ENCODE data around the gene RNF4.
"Not testable (repeated sequence)": the region's sequence is repeated elsewhere in the genome, so short reads cannot be mapped to it uniquely, and the experiment has no call there.

The RNF4 gene

GRCh38 chr4:2494992-2495391 lies 26.1 kb downstream of the RNF4 start:
- peaks cover 59% of the 10 kb centered on the region for H3K36me3 ChIP-seq (ENCODE audit: insufficient read depth, low read length)
- H3K9me3 ChIP-seq (ENCODE audit: low read length): no peaks in the 10 kb centered on the region
- no peak overlapping the region for H3K4me3 ChIP-seq (ENCODE audit: low read length)

GRCh38 chr4:2497324-2497723 lies 28.4 kb downstream of the RNF4 start:
- no peak overlapping the region for H3K4me3 ChIP-seq (ENCODE audit: low read length)
- no peaks in the 10 kb centered on the region for H3K9me3 ChIP-seq (ENCODE audit: low read length)
- H3K36me3 ChIP-seq (ENCODE audit: insufficient read depth, low read length): peaks cover 63% of the 10 kb centered on the region
- no peaks in the 10 kb centered on the region for H3K4me1 ChIP-seq (ENCODE audit: insufficient read depth, low read length)
- H3K27me3 ChIP-seq (ENCODE audit: insufficient read depth, low read length): no peaks in the 10 kb centered on the region
- no peak overlapping the region for H2AFZ ChIP-seq (ENCODE audit: low read depth, low read length)

More at GRCh38 chr4:2494992-2495391, 26.1 kb downstream of the RNF4 start:
- Histone ChIP-seq H3K4me1 (ENCODE audit: insufficient read depth, low read length) (no peaks in the 10 kb centered on the region), H2AFZ (ENCODE audit: low read depth, low read length) (no peak overlapping the region), H3K27me3 (ENCODE audit: insufficient read depth, low read length) (no peaks in the 10 kb centered on the region)

GRCh38 chr4:2497931-2498330 lies 29.0 kb downstream of the RNF4 start:
- no peaks in the 10 kb centered on the region for H3K9me3 ChIP-seq (ENCODE audit: low read length)
- no peaks in the 10 kb centered on the region for H3K4me1 ChIP-seq (ENCODE audit: insufficient read depth, low read length)
- H3K27me3 ChIP-seq (ENCODE audit: insufficient read depth, low read length): no peaks in the 10 kb centered on the region
- peaks cover 62% of the 10 kb centered on the region for H3K36me3 ChIP-seq (ENCODE audit: insufficient read depth, low read length)
- H2AFZ ChIP-seq (ENCODE audit: low read depth, low read length): no peak overlapping the region
- no peak overlapping the region for H3K4me3 ChIP-seq (ENCODE audit: low read length)

GRCh38 chr4:2500547-2500946 lies 31.6 kb downstream of the RNF4 start:
- Histone ChIP-seq H3K4me3 (ENCODE audit: low read length) (no peak overlapping the region), H3K4me1 (ENCODE audit: insufficient read depth, low read length) (no peaks in the 10 kb centered on the region), H2AFZ (ENCODE audit: low read depth, low read length) (no peak overlapping the region), H3K36me3 (ENCODE audit: insufficient read depth, low read length) (peaks cover 65% of the 10 kb centered on the region), H3K9me3 (ENCODE audit: low read length) (no peaks in the 10 kb centered on the region), H3K27me3 (ENCODE audit: insufficient read depth, low read length) (no peaks in the 10 kb centered on the region)

- Histone ChIP-seq H3K4me3 (ENCODE audit: low read length) (no peak overlapping the region), H2AFZ (ENCODE audit: low read depth, low read length) (no peak overlapping the region), H3K36me3 (ENCODE audit: insufficient read depth, low read length) (peaks cover 66% of the 10 kb centered on the region), H3K27me3 (ENCODE audit: insufficient read depth, low read length) (no peaks in the 10 kb centered on the region), H3K9me3 (ENCODE audit: low read length) (no peaks in the 10 kb centered on the region), H3K4me1 (ENCODE audit: insufficient read depth, low read length) (no peaks in the 10 kb centered on the region)
Measured at GRCh38 chr4:2501034-2501594, 32.2 kb downstream of the RNF4 start.

GRCh38 chr4:2503809-2504208 lies 34.9 kb downstream of the RNF4 start:
- peaks cover 67% of the 10 kb centered on the region for H3K36me3 ChIP-seq (ENCODE audit: insufficient read depth, low read length)
- no peak overlapping the region for H3K4me3 ChIP-seq (ENCODE audit: low read length)
- H3K4me1 ChIP-seq (ENCODE audit: insufficient read depth, low read length): no peaks in the 10 kb centered on the region
- no peak overlapping the region for H2AFZ ChIP-seq (ENCODE audit: low read depth, low read length)
- no peaks in the 10 kb centered on the region for H3K9me3 ChIP-seq (ENCODE audit: low read length)
- H3K27me3 ChIP-seq (ENCODE audit: insufficient read depth, low read length): no peaks in the 10 kb centered on the region

GRCh38 chr4:2507259-2507658 lies 38.4 kb downstream of the RNF4 start:
- no peaks in the 10 kb centered on the region for H3K9me3 ChIP-seq (ENCODE audit: low read length)
- H3K27me3 ChIP-seq (ENCODE audit: insufficient read depth, low read length): no peaks in the 10 kb centered on the region
- no peak overlapping the region for H2AFZ ChIP-seq (ENCODE audit: low read depth, low read length)
- peaks cover 68% of the 10 kb centered on the region for H3K36me3 ChIP-seq (ENCODE audit: insufficient read depth, low read length)
- no peaks in the 10 kb centered on the region for H3K4me1 ChIP-seq (ENCODE audit: insufficient read depth, low read length)
- H3K4me3 ChIP-seq (ENCODE audit: low read length): no peak overlapping the region

GRCh38 chr4:2507855-2508254 lies 38.9 kb downstream of the RNF4 start:
- Histone ChIP-seq H3K27me3 (ENCODE audit: insufficient read depth, low read length) (no peaks in the 10 kb centered on the region), H2AFZ (ENCODE audit: low read depth, low read length) (no peak overlapping the region), H3K36me3 (ENCODE audit: insufficient read depth, low read length) (peaks cover 70% of the 10 kb centered on the region), H3K4me3 (ENCODE audit: low read length) (no peak overlapping the region), H3K4me1 (ENCODE audit: insufficient read depth, low read length) (no peaks in the 10 kb centered on the region), H3K9me3 (ENCODE audit: low read length) (no peaks in the 10 kb centered on the region)

GRCh38 chr4:2510351-2511259 lies 41.7 kb downstream of the RNF4 start:
- Histone ChIP-seq H2AFZ (ENCODE audit: low read depth, low read length) (no peak overlapping the region), H3K27me3 (ENCODE audit: insufficient read depth, low read length) (no peaks in the 10 kb centered on the region), H3K36me3 (ENCODE audit: insufficient read depth, low read length) (peaks cover 81% of the 10 kb centered on the region), H3K4me3 (ENCODE audit: low read length) (no peak overlapping the region), H3K4me1 (ENCODE audit: insufficient read depth, low read length) (no peaks in the 10 kb centered on the region), H3K9me3 (ENCODE audit: low read length) (no peaks in the 10 kb centered on the region)

- no peaks in the 10 kb centered on the region for H3K27me3 ChIP-seq (ENCODE audit: insufficient read depth, low read length)
- H3K4me1 ChIP-seq (ENCODE audit: insufficient read depth, low read length): no peaks in the 10 kb centered on the region
- H3K9me3 ChIP-seq (ENCODE audit: low read length): no peaks in the 10 kb centered on the region
- peaks cover 79% of the 10 kb centered on the region for H3K36me3 ChIP-seq (ENCODE audit: insufficient read depth, low read length)
- no peak overlapping the region for H2AFZ ChIP-seq (ENCODE audit: low read depth, low read length)
- H3K4me3 ChIP-seq (ENCODE audit: low read length): no peak overlapping the region
Measured at GRCh38 chr4:2511645-2512131, 42.8 kb downstream of the RNF4 start.

GRCh38 chr4:2512396-2513135 lies 43.7 kb downstream of the RNF4 start:
- Histone ChIP-seq H3K4me3 (ENCODE audit: low read length) (no peak overlapping the region), H2AFZ (ENCODE audit: low read depth, low read length) (no peak overlapping the region), H3K27me3 (ENCODE audit: insufficient read depth, low read length) (no peaks in the 10 kb centered on the region), H3K4me1 (ENCODE audit: insufficient read depth, low read length) (no peaks in the 10 kb centered on the region), H3K36me3 (ENCODE audit: insufficient read depth, low read length) (peaks cover 72% of the 10 kb centered on the region), H3K9me3 (ENCODE audit: low read length) (no peaks in the 10 kb centered on the region)

GRCh38 chr4:2514193-2514592 lies 45.3 kb downstream of the RNF4 start:
- not testable (repeated sequence) for H3K27me3 ChIP-seq (ENCODE audit: insufficient read depth, low read length); H3K4me1 ChIP-seq (ENCODE audit: insufficient read depth, low read length); H2AFZ ChIP-seq (ENCODE audit: low read depth, low read length); H3K9me3 ChIP-seq (ENCODE audit: low read length); H3K4me3 ChIP-seq (ENCODE audit: low read length)
- H3K36me3 ChIP-seq (ENCODE audit: insufficient read depth, low read length): peaks cover 65% of the 10 kb centered on the region

- H3K36me3 ChIP-seq (ENCODE audit: insufficient read depth, low read length): peaks cover 60% of the 10 kb centered on the region
- H3K9me3 ChIP-seq (ENCODE audit: low read length); H2AFZ ChIP-seq (ENCODE audit: low read depth, low read length); H3K27me3 ChIP-seq (ENCODE audit: insufficient read depth, low read length); H3K4me3 ChIP-seq (ENCODE audit: low read length); H3K4me1 ChIP-seq (ENCODE audit: insufficient read depth, low read length): not testable (repeated sequence)
Measured at GRCh38 chr4:2514944-2515343, 46.0 kb downstream of the RNF4 start.

Measured in neuron (in vitro differentiated cells).